GM12801 (cell line): ENCODE data around the gene CARD11.

Experiments used
- TF ChIP-seq, protein P1 (sequence below): IDR thresholded peaks from one replicate; pipeline ENCODE4 v1.5.1; 2011; ENCODE audit warnings: control low read depth; ENCODE audit not compliant: insufficient read length; ENCODE audit errors: extremely low read depth

CARD11 gene

GRCh38 chr7:3065724-3066143 is 22.1 kb upstream of the CARD11 start:
- TF ChIP-seq, protein P1, sequence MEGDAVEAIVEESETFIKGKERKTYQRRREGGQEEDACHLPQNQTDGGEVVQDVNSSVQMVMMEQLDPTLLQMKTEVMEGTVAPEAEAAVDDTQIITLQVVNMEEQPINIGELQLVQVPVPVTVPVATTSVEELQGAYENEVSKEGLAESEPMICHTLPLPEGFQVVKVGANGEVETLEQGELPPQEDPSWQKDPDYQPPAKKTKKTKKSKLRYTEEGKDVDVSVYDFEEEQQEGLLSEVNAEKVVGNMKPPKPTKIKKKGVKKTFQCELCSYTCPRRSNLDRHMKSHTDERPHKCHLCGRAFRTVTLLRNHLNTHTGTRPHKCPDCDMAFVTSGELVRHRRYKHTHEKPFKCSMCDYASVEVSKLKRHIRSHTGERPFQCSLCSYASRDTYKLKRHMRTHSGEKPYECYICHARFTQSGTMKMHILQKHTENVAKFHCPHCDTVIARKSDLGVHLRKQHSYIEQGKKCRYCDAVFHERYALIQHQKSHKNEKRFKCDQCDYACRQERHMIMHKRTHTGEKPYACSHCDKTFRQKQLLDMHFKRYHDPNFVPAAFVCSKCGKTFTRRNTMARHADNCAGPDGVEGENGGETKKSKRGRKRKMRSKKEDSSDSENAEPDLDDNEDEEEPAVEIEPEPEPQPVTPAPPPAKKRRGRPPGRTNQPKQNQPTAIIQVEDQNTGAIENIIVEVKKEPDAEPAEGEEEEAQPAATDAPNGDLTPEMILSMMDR = no peak

DNA sequence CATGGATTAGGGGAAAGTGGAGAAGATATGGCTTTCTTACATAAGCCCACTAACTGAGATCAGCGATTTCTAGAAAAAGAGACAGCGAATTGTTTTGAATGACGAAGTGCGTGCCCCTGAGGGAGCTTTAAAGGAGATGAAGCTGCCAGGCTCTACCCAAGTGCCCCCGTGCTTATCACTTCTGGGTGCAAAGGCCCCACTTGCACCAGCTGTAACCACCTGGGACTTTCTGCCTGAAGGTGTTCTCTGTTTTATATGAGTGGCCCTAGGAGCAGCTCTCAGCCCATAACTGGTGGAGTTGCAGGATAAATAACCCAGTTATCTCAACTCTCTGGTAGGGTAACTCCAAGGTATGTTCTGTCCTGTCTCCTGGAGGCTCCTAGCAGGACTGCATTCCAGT is 20.4 kb upstream of the CARD11 start:
- TF ChIP-seq, protein P1 = no peak

GRCh38 chr7:3063016-3063753 is 19.5 kb upstream of the CARD11 start:
- TF ChIP-seq, protein P1 = no peak

- TF ChIP-seq, protein P1 = no peak
Observed at GRCh38 chr7:3057066-3057420, 13.4 kb upstream of the CARD11 start.

DNA sequence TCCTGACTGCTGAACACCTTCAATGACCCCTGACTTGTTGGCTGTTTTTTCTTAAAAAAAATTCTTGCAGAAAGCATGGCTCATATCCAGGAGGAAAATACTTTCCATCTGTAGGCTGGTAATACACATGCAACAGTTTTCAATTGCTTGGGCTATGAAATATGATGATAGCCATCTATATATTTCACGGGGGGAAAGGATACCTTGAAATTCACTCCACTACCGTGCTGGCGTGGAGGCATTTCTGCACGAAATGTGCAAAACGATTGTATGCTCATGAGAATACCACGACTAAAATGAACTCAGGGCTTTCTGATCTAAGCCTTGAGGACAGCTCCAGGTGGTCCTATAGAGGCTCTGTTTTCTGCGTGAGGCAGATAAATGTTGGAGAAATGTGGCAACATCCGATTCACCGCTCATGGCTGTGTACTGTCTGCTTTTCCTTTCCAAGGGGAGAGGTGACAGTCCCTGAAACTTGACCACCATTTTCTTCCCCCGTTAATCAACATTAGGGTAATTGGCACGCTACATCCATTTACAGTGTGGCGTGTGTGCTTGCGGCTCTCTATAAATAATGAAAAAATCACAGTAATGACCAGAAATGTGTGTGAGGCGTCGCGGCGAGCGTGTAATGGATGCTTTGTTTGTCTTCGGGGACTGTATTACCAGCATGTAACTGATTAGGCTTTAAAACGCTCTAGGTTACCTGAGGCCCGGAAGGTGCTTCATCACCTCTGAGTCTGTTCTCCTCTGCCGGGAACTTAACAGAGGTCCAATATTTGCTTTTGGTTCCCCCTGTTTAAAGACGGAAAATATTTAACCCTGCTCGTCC is 12.8 kb upstream of the CARD11 start:
- TF ChIP-seq, protein P1 = no peak

GRCh38 chr7:3055626-3056025 is 12.0 kb upstream of the CARD11 start:
- TF ChIP-seq, protein P1 = no peak

- TF ChIP-seq, protein P1 = no peak
Observed at GRCh38 chr7:3042861-3043489, 692 bp downstream of the CARD11 start.
